ENCODE measurements around the gene CCDC197. TPM values are rescaled to one million over a fixed set of nuclear protein-coding genes. Genes with fewer than 3 reads are reported as not detected.

The CCDC197 gene
- total RNA-seq, 1 experiment from 2014 or later: not detected

- Histone ChIP-seq H3K4me1 (ENCODE audit: insufficient read depth, low read length) (no peaks in the 10 kb centered on the region; the same call in 1 of the 2 replicates), H3K9me3 (ENCODE audit: control insufficient read depth, low read depth, low read length) (no peaks in the 10 kb centered on the region), H3K27me3 (ENCODE audit: insufficient read depth, low read length) (no peaks in the 10 kb centered on the region), H3K56ac (ENCODE audit: insufficient read length, low read depth, low read length) (no peak overlapping the region), H3K23me2 (ENCODE audit: insufficient read length, low read depth, low read length, poor library complexity, severe bottlenecking) (no peaks in the 10 kb centered on the region), H3K79me1 (ENCODE audit: insufficient read depth, low read depth, low read length, poor library complexity, severe bottlenecking) (no peaks in the 10 kb centered on the region), H4K20me1 (ENCODE audit: control insufficient read depth, insufficient read depth, insufficient read length) (no peaks in the 10 kb centered on the region), H2AFZ (ENCODE audit: low read length) (no peak overlapping the region), H3T11ph (ENCODE audit: low read length) (no peak overlapping the region), H4K8ac (replicated peaks; ENCODE audit: insufficient read length, low read depth, low read length) (no peak overlapping the region), H3K18ac (ENCODE audit: insufficient read length, low read depth, low read length) (no peak overlapping the region), H3K27ac (ENCODE audit: insufficient read length, low read depth, low read length) (no peak overlapping the region), H3K14ac (ENCODE audit: insufficient read depth, low read length) (no peak overlapping the region), H2BK5ac (ENCODE audit: insufficient read length, low read length) (no peak overlapping the region), H2BK20ac (ENCODE audit: low read depth, low read length, poor library complexity, severe bottlenecking) (no peak overlapping the region), H3K4ac (ENCODE audit: low read depth, low read length) (no peak overlapping the region), H4K91ac (ENCODE audit: insufficient read length, low read depth, low read length) (no peak overlapping the region), H2AK5ac (ENCODE audit: insufficient read length, low read length) (no peak overlapping the region), H2BK120ac (ENCODE audit: low read depth, low read length, poor library complexity, severe bottlenecking) (no peak overlapping the region), H2BK15ac (ENCODE audit: low read depth, low read length) (no peak overlapping the region), H3K79me2 (ENCODE audit: insufficient read depth, low read length) (no peaks in the 10 kb centered on the region), H3K23ac (ENCODE audit: insufficient read length, low read depth, low read length) (no peak overlapping the region), H4K5ac (ENCODE audit: insufficient read length, low read depth, low read length) (no peak overlapping the region), H3K4me2 (ENCODE audit: insufficient read depth, insufficient read length, low read length) (no peak overlapping the region), H2BK12ac (ENCODE audit: insufficient read length, low read depth, low read length) (no peak overlapping the region), H3K9ac (ENCODE audit: extremely low read depth, insufficient read length, low read length) (no peak overlapping the region)
- WGBS (ENCODE audit: extremely low coverage, insufficient read length, low lambda C conversion rate): no CpG with 5 or more reads among the region's 10 CpGs
- no peaks in the 10 kb centered on the region for H3K27me3 Mint-ChIP-seq (ENCODE audit: low read depth)
- peaks cover 22 to 78% (median 62%) of the 10 kb centered on the region in 3 experiments; a peak in 6 of 7 replicates for H3K36me3 Mint-ChIP-seq (ENCODE audit: insufficient read depth in 1 of 3, low read depth in 3 of 3)
- peak; percentile 8 for DNase-seq
- H3K4me1 Mint-ChIP-seq: peaks cover 15 to 18% of the 10 kb centered on the region in 2 experiments
- TF ChIP-seq CTCF (conservative IDR thresholded peaks at IDR 0.05): no peak
- H3K9me3 Mint-ChIP-seq: no peaks in the 10 kb centered on the region
- H3K27ac Mint-ChIP-seq: no peak overlapping the region
- no peak overlapping the region for H3K4me3 Mint-ChIP-seq
Observed at GRCh38 chr14:94048691-94049624, 51.9 kb downstream of the CCDC197 start.

All from H9 (cell line).